HG02642 (cell line): ENCODE results near the gene FN3KRP.

ENCODE experiments used
- ATAC-seq: cut with Tn5 transposase; IDR thresholded peaks from one replicate; pipeline ENCODE4 v1.9.1; 2021; ENCODE audit warnings: mild to moderate bottlenecking; ENCODE audit not compliant: unreplicated experiment, poor library complexity

FN3KRP gene

DNA sequence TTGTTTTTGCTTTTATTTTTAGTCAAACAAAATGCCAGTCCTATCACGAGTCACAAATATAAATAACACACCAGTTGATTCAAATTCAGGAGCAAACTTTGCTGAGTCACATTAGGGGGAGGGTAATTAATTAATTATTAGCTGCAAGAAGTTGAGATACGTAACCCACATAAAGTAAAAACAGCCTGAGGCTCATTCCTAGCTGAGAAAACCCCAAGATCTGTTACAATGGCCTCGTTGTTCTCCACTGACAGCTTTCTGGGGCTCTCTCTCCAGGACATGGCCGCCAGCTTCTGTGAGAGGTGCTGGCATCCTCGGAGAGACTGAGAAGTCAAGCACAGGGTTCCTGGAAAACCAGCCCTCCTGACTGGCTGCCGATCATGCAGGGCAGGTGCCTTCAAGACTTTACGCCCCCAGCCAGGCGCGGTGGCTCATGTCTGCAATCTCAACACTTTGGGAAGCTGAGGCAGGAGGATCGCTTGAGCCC, 29.1 kb upstream of the FN3KRP start:
- ATAC-seq, result no peak

GRCh38 chr17:82687871-82688270, 28.6 kb upstream of the FN3KRP start:
- no peak for ATAC-seq

DNA sequence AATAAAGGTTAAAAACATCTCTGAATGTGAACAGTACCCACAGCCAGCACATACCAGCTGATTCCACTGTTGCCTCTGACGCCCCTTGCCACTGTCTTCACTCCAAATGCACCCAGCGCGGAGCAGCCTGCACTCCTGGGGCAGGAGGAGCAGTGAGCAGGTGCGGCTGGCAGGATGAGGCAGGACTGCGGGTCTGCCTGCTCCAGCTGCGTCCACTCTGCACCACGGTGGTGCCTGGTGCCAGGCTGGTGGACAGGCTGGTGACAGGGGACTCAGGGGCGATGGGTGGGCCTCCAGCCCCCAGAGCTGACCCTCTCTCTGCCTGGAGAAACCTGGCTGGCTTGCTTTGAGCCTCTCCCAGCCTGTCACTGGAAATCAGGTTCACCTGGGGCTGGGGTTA, 27.4 kb upstream of the FN3KRP start:
- no peak for ATAC-seq

DNA sequence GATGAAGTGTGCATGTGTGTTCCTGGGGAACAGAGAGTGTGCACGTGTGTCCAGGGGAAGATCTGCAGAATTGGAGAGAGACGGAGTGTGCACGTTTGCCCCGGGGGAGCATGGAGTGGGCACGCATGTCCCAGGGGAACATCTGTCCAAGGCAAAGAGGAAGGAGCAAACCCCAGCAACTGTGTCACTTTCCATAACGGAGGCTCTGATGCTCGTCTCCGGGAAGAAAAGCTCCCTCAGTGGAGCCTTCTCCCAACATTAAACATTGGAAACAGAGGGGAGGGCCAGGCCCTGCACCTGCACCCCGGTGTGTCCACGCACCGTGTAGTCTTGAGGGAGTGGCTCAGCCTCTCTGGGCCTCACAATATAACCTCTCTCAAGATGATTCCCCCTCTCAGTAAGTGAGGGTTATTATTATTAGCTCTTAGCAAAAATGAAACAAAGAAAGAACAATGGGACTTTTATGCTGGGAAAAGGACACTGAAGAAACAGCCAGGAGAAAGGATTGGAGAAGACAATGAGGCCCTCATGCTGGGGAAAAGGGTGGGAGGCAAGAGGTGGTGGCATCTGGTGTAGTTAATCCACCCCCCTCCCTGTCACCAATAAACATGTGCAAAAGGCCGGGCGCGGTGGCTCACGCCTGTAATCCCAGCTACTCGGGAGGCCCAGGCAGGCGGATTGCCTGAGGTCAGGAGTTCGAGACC, 25.6 kb upstream of the FN3KRP start:
- ATAC-seq, result no peak

- ATAC-seq, result no peak
Measured at GRCh38 chr17:82691714-82692113, 24.8 kb upstream of the FN3KRP start.

DNA sequence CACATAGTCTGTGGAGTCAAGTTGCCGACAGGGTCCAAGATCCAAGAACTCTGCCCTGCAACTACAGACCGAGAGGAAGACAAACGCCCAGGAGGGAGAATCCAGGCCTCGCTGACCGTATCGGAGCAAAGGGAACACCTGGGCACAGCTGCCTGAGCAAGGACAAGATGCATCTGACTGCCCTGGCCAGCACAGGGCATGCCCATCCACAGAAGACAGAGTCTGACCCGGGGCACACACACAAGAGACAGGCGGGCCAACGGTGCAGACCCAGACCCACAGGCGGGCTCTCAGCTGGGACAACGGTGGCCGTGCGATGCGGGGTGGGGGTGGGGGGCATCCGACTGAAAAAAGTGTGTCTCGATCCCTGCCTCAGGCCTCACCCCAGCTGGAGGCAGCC, 24.2 kb upstream of the FN3KRP start:
- ATAC-seq, result no peak

DNA sequence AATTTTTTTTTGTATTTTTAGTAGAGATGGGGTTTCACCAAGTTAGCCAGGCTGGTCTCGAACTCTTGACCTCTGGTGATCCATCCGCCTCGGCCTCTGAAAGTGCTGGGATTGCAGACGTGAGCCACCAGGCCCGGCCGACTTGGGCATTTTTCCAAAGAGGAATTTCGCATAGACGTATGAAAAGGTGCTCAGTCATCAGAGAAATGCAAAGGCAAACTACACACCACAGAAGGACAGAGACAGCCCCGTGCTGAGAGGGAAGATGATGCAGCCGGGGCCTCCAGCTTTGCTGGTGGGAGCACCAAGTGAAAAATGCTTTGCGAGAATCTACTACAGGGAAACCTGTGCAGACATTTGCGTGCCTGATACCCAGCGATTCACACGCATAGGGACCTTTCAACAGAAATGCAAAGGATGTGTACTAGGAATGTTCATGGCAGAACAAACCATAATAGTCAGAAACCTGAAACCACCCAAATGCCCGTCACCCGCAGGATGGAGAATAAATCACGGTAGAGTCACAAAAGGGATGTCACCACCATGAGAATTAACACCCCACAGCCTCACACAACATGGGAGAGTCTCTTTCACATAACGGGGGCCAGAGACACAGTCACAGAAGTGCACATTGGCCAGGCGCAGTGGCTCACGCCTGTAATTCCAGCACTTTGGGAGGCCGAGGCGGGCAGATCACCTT, 23.2 kb upstream of the FN3KRP start:
- ATAC-seq, result no peak

GRCh38 chr17:82694647-82695046, 21.9 kb upstream of the FN3KRP start:
- ATAC-seq, result no peak

DNA sequence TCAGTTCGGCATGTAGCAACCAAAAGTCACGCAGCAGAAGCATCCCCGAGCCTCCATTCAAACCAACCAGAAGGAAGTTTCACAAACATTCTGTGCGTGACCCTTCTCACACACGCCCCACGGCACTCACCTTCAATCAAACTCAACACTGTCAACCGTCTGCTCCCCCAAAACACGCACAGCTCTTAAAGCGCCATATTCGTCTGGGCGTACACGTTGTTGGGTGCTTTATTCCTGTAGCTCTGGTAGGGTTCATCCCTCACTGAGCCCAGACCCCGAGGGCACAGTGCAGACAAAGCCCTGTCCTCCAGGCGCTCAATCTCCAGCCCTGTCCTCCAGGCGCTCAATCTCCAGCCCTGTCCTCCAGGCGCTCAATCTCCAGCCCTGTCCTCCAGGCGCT, 20.2 kb upstream of the FN3KRP start:
- ATAC-seq, result no peak

DNA sequence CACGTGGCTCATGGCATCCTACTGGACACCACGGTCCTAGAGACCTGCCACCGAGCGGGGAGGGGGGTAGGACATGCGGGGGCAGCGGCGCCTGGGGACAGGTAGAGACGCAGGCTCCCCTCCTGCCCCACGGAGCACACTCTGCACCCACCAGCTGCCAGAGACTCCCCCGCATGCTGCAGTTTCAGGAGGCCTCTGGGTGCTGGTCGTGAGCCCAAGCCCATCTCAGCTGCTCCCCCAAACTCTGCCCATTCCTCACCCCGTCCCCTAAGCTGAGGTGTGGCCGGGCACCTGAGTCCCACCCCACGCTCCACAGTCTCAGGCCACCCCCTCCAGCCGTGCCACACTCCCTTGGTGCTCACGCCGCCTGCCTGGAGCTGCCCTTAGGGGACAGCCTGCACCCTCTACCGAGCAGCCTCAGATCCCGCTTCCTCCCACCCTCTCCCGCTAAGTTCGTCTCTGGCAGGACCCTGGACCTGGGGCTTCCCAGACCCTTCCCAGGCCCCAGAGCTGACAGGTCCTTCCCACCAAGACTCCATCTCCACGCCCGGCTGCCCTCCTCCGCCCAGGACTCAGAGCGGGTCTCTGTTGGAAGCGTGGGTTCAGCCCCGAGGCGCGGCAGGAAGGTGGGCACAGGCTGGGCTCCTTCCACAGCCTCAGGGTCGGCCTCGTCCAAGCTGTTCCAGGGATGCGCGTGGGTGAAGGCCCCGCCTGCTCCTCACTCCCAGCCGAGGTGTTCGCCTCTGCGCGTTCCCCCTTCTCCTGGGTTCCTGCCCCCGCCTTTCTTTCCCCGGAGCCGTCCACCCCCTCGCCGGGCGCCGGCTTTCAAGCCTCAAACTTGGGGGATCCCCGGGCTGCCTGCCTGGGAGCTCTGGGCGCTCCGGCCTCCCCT, 19.3 kb upstream of the FN3KRP start:
- ATAC-seq, result no peak

GRCh38 chr17:82697808-82698064, 18.8 kb upstream of the FN3KRP start:
- no peak for ATAC-seq

GRCh38 chr17:82698065-82698973, 18.2 kb upstream of the FN3KRP start, which contains the start of gene RAB40B:
Gene RAB40B (minus strand): TSS chr17:82698698. CDS start chr17:82698596, 102 bp downstream.
- peak; percentile 93 for ATAC-seq

DNA sequence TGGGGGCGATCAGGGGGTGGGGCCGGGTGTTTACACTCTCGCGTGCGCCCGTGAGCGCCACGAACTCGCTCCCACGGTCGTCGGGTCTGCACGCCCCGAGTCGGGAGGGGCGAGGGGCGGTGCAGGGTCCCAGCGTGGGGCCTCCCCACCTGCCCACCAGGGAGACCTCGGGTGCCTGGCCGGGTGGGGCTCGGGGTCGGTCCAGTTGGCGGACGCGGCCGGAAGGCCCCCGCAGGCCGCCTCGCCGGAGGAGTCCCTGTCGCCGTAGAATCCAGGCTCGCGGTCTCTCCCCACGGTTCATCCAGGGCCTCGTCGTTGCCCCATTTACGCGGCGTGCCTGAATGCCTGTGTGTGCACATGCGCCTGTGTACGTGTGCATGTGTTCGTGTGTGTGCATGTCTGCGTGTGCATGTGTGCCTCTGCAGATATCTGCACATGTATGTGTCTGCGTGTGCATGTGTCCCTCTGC, 17.5 kb upstream of the FN3KRP start:
- no peak for ATAC-seq

DNA sequence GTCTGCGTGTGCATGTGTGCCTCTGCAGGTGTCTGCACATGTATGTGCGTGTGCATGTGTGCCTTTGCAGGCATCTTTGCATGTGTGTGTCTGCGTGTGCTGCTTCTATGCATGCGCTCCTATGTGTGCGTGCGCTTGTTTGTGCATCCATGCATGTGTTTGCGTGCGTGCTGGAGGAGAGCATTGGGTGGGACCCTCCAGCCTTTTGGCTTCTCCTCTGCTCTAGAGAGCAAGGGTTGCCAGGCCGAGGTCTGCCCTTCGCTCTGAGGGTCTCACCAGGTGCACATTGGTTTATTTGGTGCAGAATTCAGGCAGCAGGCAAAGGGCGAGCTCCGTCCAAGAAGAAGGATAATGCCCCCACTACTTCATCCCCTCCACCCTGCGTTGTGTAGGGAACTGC, 17.0 kb upstream of the FN3KRP start:
- ATAC-seq, result no peak

GRCh38 chr17:82702231-82702927, 14.1 kb upstream of the FN3KRP start:
- ATAC-seq, result no peak

- no peak for ATAC-seq
Measured at GRCh38 chr17:82703036-82703745, 13.3 kb upstream of the FN3KRP start.

DNA sequence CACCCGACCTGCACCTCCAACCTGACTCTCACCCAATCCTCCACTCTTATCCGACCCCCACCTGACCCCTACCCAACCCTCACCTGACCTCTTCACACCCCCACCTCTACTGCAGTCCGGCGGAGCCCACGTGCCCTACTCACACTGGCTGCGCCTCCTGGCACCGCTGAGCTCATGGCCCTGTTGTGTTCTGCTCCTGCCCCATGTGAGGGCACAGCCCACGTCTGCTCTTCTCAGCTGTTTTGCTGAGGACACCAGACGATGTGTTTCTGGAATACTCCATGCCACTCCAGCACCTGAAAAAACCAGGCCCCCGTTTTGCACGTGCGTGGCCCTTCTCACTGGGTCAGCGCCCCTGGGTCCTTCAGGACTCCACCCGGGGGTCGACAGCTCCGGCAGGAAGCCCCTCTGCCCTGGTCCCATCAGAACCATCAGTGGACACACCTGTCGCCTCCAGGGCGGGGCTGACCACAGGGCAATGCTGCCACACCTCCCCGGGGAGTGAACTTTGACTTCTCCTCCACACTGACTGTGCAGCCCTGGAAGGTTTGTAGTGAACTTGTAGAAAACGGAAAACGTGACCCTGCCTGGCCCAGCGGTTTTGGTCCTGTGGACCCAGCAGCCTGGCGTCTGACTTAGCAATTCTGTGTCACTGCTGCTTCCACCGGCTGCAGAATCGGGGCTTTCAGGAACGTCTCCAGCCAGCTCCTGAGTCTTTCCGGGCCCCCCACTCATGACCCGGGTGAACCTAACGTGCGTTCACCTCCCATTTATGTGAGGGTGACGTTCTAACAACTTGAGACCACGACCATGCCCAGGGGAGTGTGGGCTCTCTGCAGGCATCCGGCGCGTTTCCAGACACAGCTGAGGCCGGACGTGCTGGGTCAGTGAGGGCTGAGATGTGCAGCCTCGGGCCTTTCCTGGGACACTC, 12.3 kb upstream of the FN3KRP start:
- no peak for ATAC-seq

DNA sequence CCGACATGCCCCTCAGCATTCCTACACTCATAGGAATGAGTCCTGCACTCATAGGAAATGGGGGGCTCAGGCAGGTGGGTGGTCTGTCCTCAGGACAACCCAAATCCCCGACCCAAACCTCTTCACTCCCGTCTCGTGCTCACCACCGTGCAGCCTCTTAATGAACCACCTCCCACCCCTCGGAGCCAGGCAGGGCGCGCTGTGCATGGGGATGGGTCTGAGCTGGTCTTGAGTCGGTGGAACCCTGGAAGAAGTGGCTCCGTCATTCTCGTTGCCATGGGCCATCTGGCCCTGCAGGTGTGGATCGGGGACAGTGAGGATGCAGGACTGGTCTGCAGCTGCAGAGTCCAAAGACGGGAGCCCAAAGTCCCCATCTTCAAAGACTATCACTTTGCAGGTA, 11.6 kb upstream of the FN3KRP start:
- no peak for ATAC-seq
